SK-N-SH (cell line): ENCODE results near the gene SLC6A16.

Experiments used
- CTCF ChIP-seq: fragments of 200-600 bp; sonication (generic); IDR thresholded peaks from 2 replicates; pipeline ENCODE4 v1.6.1; 2017; ENCODE audit warnings: antibody characterized with exemption, mild to moderate bottlenecking, moderate library complexity
- GATA2 ChIP-seq: sonication (generic); formaldehyde crosslinking; IDR thresholded peaks from 2 replicates; pipeline ENCODE4 v1.5.0; 2020; ENCODE audit warnings: mild to moderate bottlenecking, missing genetic modification reagents
- JUND ChIP-seq: IDR thresholded peaks from 2 replicates; pipeline ENCODE4 v1.4.0; 2012
- POLR2AphosphoS5 ChIP-seq: IDR thresholded peaks from 2 replicates; pipeline ENCODE4 v1.6.1; 2012; ENCODE audit warnings: low read depth, low read length
- SMC3 ChIP-seq: IDR thresholded peaks from 2 replicates; pipeline ENCODE4 v1.6.1; 2012; ENCODE audit warnings: low read depth, low read length, improper control_type of control experiment
- YY1 ChIP-seq: IDR thresholded peaks from 2 replicates; pipeline ENCODE4 v1.4.0; 2012; ENCODE audit warnings: low read depth, mild to moderate bottlenecking

DNA sequence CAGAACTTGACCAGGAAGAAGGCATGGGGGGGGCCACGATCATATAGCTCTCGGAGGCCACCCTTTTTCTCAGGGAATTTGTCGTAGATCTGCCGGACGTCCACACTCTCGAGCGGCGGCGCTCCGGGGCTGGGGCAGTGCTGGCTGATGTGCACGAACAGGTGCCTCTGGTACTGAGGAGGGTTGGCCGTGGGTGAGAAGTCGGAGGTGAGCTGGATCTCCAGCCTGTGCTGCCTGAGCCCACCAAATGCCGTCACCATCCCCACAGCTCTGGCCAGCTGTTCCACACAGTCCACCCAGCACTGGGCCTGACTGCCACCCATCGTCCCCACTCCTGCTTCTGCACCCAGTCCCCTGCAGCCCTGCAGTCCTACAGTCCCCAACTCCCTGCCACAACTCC is 22.2 kb upstream of the SLC6A16 start:
- TF ChIP-seq JUND (no peak), YY1 (no peak), GATA2 (CRISPR knock-in tag) (no peak), POLR2AphosphoS5 (no peak), CTCF (no peak), SMC3 (no peak)
